ENCODE measurements around the gene NDST4.

The NDST4 gene

DNA sequence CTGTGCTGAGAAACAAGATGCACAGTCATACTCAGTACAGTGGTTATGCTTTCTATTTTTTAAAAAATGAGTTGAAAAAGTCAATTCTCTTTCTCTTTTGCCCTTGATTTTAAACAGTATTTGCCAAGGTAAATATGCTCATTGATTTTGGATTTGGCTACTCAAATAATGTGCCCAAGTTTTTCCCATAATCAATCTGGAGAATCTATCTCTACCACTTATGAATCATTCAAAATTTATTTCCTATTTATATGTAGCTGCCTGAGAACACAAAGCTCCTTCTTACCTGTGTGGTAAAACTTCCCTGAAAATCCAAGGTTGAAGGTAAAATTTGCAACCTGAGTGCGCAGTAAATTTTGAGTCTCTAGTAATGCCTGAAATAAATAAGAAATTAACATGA, 136.5 kb downstream of the NDST4 start:
- no peak overlapping the region for H3K4me3 ChIP-seq (replicated peaks in 1 of 2; ENCODE audit: low read depth in 2 of 2, low read length in 2 of 2)
- TF ChIP-seq, protein P1, sequence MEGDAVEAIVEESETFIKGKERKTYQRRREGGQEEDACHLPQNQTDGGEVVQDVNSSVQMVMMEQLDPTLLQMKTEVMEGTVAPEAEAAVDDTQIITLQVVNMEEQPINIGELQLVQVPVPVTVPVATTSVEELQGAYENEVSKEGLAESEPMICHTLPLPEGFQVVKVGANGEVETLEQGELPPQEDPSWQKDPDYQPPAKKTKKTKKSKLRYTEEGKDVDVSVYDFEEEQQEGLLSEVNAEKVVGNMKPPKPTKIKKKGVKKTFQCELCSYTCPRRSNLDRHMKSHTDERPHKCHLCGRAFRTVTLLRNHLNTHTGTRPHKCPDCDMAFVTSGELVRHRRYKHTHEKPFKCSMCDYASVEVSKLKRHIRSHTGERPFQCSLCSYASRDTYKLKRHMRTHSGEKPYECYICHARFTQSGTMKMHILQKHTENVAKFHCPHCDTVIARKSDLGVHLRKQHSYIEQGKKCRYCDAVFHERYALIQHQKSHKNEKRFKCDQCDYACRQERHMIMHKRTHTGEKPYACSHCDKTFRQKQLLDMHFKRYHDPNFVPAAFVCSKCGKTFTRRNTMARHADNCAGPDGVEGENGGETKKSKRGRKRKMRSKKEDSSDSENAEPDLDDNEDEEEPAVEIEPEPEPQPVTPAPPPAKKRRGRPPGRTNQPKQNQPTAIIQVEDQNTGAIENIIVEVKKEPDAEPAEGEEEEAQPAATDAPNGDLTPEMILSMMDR (IDR thresholded peaks at IDR 0.05; ENCODE audit: low read depth, low read length), result no peak
- DNase-seq (ENCODE audit: low read depth in 2 of 2), result no peak

DNA sequence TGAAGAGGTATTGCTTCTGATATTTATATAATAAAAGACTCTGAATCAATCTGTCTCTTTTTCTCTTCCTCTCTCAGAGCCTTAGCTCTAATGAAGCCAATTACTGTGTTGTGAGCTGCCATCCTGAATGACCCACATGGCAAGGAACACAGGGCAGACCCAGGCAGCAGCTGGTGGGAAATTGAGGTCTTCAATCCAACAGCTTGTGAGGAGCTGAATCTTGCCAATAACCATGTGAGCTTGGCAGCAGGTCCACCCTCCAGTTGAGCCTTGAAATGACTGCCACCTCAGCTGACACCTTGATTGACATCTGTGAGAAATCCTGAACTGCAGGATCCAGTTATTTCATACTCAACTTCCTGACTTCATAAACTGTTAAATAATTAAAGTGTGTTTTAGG, 149.4 kb downstream of the NDST4 start:
- DNase-seq (ENCODE audit: low read depth in 2 of 2), result no peak
- no peak overlapping the region for H3K4me3 ChIP-seq (replicated peaks in 1 of 2; ENCODE audit: low read depth in 2 of 2, low read length in 2 of 2)
- TF ChIP-seq, protein P1 (IDR thresholded peaks at IDR 0.05; ENCODE audit: low read depth, low read length), result no peak

DNA sequence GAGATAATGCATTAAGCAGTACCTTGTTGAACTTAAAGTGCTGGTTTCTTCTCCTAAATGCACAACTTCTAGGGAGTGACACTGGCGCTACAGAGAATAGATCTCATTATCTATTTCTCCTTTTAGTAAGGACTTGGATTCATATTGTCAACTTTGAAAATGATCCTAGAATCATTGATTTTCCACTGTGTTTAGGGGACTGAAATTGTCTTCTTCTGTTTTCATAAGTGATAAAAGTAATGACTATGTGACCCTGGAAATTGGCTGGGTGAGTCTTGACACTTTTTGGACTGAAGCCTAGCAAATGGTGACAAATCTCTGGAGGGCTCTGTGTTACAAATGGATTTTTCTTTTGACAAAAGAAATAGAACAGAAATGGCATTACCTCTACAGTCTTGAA, 167.8 kb downstream of the NDST4 start:
- TF ChIP-seq, protein P1 (IDR thresholded peaks at IDR 0.05; ENCODE audit: low read depth, low read length), result no peak
- DNase-seq (ENCODE audit: low read depth in 2 of 2), result no peak
- H3K4me3 ChIP-seq (replicated peaks in 1 of 2; ENCODE audit: low read depth in 2 of 2, low read length in 2 of 2), result no peak overlapping the region

DNA sequence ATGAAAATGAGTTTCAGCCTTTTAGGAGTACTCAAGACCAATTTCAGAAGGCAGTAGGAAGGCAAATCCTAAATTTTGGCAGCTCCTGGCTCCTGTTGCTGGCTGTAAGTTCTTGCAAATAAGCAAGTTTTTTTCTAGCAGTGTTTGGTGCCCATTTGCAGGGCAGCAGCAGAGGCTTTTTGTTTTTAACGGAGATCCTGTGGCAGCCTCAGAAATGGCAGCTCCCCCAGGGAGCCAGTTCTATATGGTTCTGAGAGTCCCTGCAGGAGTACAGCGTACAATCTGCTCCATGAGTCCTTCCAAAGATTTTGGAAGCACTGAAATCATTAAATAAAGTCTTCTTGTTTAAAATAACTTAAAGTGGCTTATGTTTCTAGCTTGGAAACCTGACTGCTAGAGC, 171.9 kb downstream of the NDST4 start:
- no peak for DNase-seq (ENCODE audit: low read depth in 2 of 2)
- TF ChIP-seq, protein P1 (IDR thresholded peaks at IDR 0.05; ENCODE audit: low read depth, low read length), result no peak
- no peak overlapping the region for H3K4me3 ChIP-seq (replicated peaks in 1 of 2; ENCODE audit: low read depth in 2 of 2, low read length in 2 of 2)

DNA sequence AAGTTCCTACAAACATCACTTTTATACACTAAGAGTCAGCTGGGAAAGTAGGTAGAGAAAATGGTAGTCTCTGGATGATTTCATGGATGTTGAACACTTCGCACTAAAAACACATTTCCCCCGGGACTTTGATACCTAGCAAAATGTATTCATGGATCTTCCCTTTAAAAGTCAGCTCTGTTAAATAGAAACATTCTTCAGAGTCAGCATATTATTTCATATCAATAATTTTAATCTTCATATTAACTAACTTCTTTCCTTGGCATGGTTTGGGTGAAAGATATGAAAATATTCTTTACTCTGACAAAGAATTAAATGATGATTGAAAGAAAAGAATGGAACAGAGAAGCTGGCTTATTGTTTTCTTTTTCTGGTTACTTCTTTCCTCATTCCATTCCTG, 185.5 kb downstream of the NDST4 start:
- no peak overlapping the region for H3K4me3 ChIP-seq (replicated peaks in 1 of 2; ENCODE audit: low read depth in 2 of 2, low read length in 2 of 2)
- TF ChIP-seq, protein P1 (IDR thresholded peaks at IDR 0.05; ENCODE audit: low read depth, low read length), result no peak
- no peak for DNase-seq (ENCODE audit: low read depth in 2 of 2)

DNA sequence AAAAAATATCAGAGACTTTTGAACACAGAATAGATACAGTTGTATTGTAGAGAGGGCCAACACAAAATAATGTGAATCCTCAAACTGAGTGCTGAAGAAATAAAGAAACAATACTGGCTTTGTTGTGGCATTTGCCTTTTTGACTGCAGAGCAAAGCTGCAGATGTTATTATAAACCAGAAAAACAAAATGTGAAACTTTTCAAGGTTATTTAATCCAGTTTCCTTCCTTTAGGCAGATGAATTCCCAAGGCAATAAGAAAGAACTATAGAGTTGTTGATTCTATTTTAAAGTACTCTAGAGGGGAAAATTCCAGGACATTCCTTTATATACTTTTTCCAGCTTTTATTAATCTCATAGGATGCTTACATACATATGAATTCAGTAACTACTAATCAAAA, 186.8 kb downstream of the NDST4 start:
- TF ChIP-seq, protein P1 (IDR thresholded peaks at IDR 0.05; ENCODE audit: low read depth, low read length), result no peak

DNA sequence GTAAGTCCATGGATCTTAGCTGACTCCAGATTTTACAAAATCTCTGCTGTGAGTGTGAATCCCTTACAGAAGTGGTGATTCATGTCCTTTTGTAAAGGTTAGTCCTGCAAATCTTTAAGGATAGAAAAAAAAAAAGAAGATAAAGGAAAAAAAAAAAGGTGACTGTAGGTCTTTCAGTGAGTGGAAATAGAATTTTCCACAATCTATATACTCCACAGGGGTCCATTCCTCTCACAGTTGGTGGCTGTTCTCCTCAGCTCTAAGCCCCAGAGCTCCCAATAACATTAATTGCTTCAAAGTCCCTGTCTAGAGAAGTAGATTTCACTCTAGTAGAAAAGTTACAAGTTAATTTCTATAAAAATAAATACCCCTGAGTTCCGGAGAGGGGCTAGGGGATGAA, 189.1 kb downstream of the NDST4 start:
- TF ChIP-seq, protein P1 (IDR thresholded peaks at IDR 0.05; ENCODE audit: low read depth, low read length), result no peak
- no peak for DNase-seq (ENCODE audit: low read depth in 2 of 2)
- no peak overlapping the region for H3K4me3 ChIP-seq (replicated peaks in 1 of 2; ENCODE audit: low read depth in 2 of 2, low read length in 2 of 2)

More for the DNA sequence above, 186.8 kb downstream of the NDST4 start:
- no peak overlapping the region for H3K4me3 ChIP-seq (replicated peaks in 1 of 2; ENCODE audit: low read depth in 2 of 2, low read length in 2 of 2)
- DNase-seq (ENCODE audit: low read depth in 2 of 2), result no peak

Measured in cardiac fibroblast (primary cell).